Fibroblast of lung (primary cell): ENCODE data around the gene DDX59. TPM values are rescaled to one million over a fixed set of nuclear protein-coding genes. Genes with fewer than 3 reads are reported as not detected.

Experiments used
- DNase-seq, 2 donors: peaks; one replicate each; pipeline versions ENCODE4 v3.0.0 to v3.0.0-alpha.2; 2010; ENCODE audit warnings: low read depth in 2 of 2
- H2AFZ ChIP-seq: 2 replicates; pipeline ENCODE4 v1.5.1; 2012; ENCODE audit warnings: low read length, control low read depth, inconsistent platforms
- H3K27ac ChIP-seq: 2 replicates; pipeline ENCODE4 v1.5.1; 2011; ENCODE audit warnings: low read length, control low read depth; ENCODE audit not compliant: insufficient read depth
- H3K27me3 ChIP-seq: 2 replicates; pipeline ENCODE4 v1.5.1; 2011; ENCODE audit warnings: mild to moderate bottlenecking, low read length; ENCODE audit not compliant: control insufficient read depth, insufficient read depth
- H3K36me3 ChIP-seq: 2 replicates; pipeline ENCODE4 v1.5.1; 2011; ENCODE audit warnings: low read length; ENCODE audit not compliant: control insufficient read depth, insufficient read depth
- H3K4me1 ChIP-seq: 2 replicates; pipeline ENCODE4 v1.5.1; 2011; ENCODE audit warnings: low read length; ENCODE audit not compliant: control insufficient read depth, insufficient read depth; ENCODE audit errors: extremely low read depth
- H3K4me2 ChIP-seq: 2 replicates; pipeline ENCODE4 v1.5.1; 2011; ENCODE audit warnings: low read length, control low read depth; ENCODE audit not compliant: insufficient read depth; ENCODE audit errors: extremely low read depth
- H3K4me3 ChIP-seq, 4 experiments: fragments of 200-600 bp in 1 of 4; sonication (generic) in 1 of 4; replicated peaks in 1 of 4; 2 replicates each; pipeline ENCODE4 v1.5.1; 2011 to 2016; ENCODE audit warnings: low read length in 4 of 4, low read depth in 3 of 4, mild to moderate bottlenecking in 3 of 4, control low read depth in 2 of 4, inconsistent platforms in 1 of 4, mixed read lengths in 1 of 4; ENCODE audit not compliant: insufficient read depth in 1 of 4; ENCODE audit errors: control extremely low read depth in 1 of 4
- H3K79me2 ChIP-seq: 2 replicates; pipeline ENCODE4 v1.5.1; 2012; ENCODE audit warnings: mild to moderate bottlenecking, low read length, inconsistent platforms; ENCODE audit not compliant: control insufficient read depth, insufficient read depth
- H3K9ac ChIP-seq: 2 replicates; pipeline ENCODE4 v1.5.1; 2011; ENCODE audit warnings: mild to moderate bottlenecking, low read length, control low read depth; ENCODE audit not compliant: insufficient read depth
- H3K9me3 ChIP-seq: 2 replicates; pipeline ENCODE4 v1.5.1; 2012; ENCODE audit warnings: low read depth, low read length; ENCODE audit not compliant: control insufficient read depth, insufficient read depth
- H4K20me1 ChIP-seq: 2 replicates; pipeline ENCODE4 v1.5.1; 2011; ENCODE audit warnings: low read length; ENCODE audit not compliant: control insufficient read depth, insufficient read depth; ENCODE audit errors: extremely low read depth
- CTCF ChIP-seq, 2 donors: IDR thresholded peaks in 1 of 2; conservative IDR thresholded peaks in 1 of 2; 1 replicate in 1 of 2; 2 replicates in 1 of 2; pipeline ENCODE4 v1.5.1; 2011 to 2012; ENCODE audit warnings: low read length in 2 of 2, control low read depth in 1 of 2, inconsistent platforms in 1 of 2, low read depth in 1 of 2, mild to moderate bottlenecking in 1 of 2
- EZH2 ChIP-seq: IDR thresholded peaks from 2 replicates; pipeline ENCODE4 v1.5.1; 2012; ENCODE audit warnings: low read length, control low read depth, mild to moderate bottlenecking; ENCODE audit errors: missing control alignments
- polyA minus RNA-seq: library from RNA; depleted of rRNA, polyadenylated mRNA; stranded (reverse); fragments of >200 nt; gene quantifications from 2 replicates; pipeline ENCODE4 v1.2.3, GENCODE V29; 2011; ENCODE audit warnings: low replicate concordance
- polyA plus RNA-seq, 2 donors: library from polyadenylated mRNA; depleted of rRNA in 1 of 2; stranded (reverse) in 1 of 2; unstranded in 1 of 2; fragments of >200 nt; gene quantifications; 2 replicates each; pipeline ENCODE4 v1.2.1, GENCODE V29; 2011 to 2012; ENCODE audit warnings: missing spikeins in 1 of 2
- total RNA-seq: library from RNA; depleted of rRNA; stranded (reverse); fragments of >200 nt; gene quantifications from 2 replicates; pipeline ENCODE4 v1.2.1, GENCODE V29; 2014

Gene DDX59
- total RNA-seq (16.2 and 18.7 TPM in 2 replicates), polyA plus RNA-seq (13.0 and 14.0 TPM in 2 replicates), polyA minus RNA-seq (0.33 and 1.1 TPM in 2 replicates)
- 6.9 and 8.0 TPM in 2 replicates for polyA plus RNA-seq (2012)

GRCh38 chr1:200669314-200670241, at the start of gene DDX59:
DDX59 (minus strand) TSS chr1:200669907; CDS start chr1:200666740, 3,167 bp downstream.
- peak within 1 kb of the TSS; percentile 24 for H2AFZ ChIP-seq
- peak within 1 kb of the TSS; percentile 91 for H3K4me2 ChIP-seq
- peak; percentile 98 for DNase-seq
- H3K4me1 ChIP-seq: peaks cover 6% of the 10 kb centered on the region
- H3K27me3 ChIP-seq: no peaks in the 10 kb centered on the region
- peaks cover 2% of the 10 kb centered on the region for H3K36me3 ChIP-seq
- TF ChIP-seq EZH2 (no peak), CTCF (conservative IDR thresholded peaks at IDR 0.05 in 1 of 2, IDR thresholded peaks at IDR 0.05 in 1 of 2; ENCODE audit: low read depth in 1 of 2, low read length in 2 of 2) (no peak)
- H3K4me3 ChIP-seq: peak within 1 kb of the TSS; percentile 80 to 89 (median 85)
- no peaks in the 10 kb centered on the region for H4K20me1 ChIP-seq
- H3K9me3 ChIP-seq: no peaks in the 10 kb centered on the region
- peaks cover 4% of the 10 kb centered on the region for H3K79me2 ChIP-seq
- peak within 1 kb of the TSS; percentile 100 for H3K27ac ChIP-seq
- peak within 1 kb of the TSS; percentile 100 for H3K9ac ChIP-seq

- H4K20me1 ChIP-seq: no peaks in the 10 kb centered on the region
- no peaks in the 10 kb centered on the region for H3K4me1 ChIP-seq
- H3K27ac ChIP-seq: no peak overlapping the region
- H3K4me2 ChIP-seq: no peak overlapping the region
- H3K27me3 ChIP-seq: no peaks in the 10 kb centered on the region
- H3K9me3 ChIP-seq: no peaks in the 10 kb centered on the region
- DNase-seq: no peak
- no peak overlapping the region for H3K4me3 ChIP-seq
- H3K79me2 ChIP-seq: no peaks in the 10 kb centered on the region
- no peak overlapping the region for H2AFZ ChIP-seq
- H3K9ac ChIP-seq: no peak overlapping the region
- TF ChIP-seq CTCF (conservative IDR thresholded peaks at IDR 0.05 in 1 of 2, IDR thresholded peaks at IDR 0.05 in 1 of 2; ENCODE audit: low read depth in 1 of 2, low read length in 2 of 2) (no peak), EZH2 (no peak)
- H3K36me3 ChIP-seq: no peaks in the 10 kb centered on the region
These were observed 44.9 kb upstream of the DDX59 start for GRCh38 chr1:200714504-200715187.

- Histone ChIP-seq H4K20me1 (no peaks in the 10 kb centered on the region), H3K36me3 (no peaks in the 10 kb centered on the region), H3K4me2 (no peak overlapping the region), H3K4me3 (no peak overlapping the region), H3K9ac (no peak overlapping the region), H3K27ac (no peak overlapping the region), H2AFZ (no peak overlapping the region), H3K27me3 (no peaks in the 10 kb centered on the region), H3K9me3 (no peaks in the 10 kb centered on the region), H3K4me1 (no peaks in the 10 kb centered on the region), H3K79me2 (no peaks in the 10 kb centered on the region)
- no peak for DNase-seq
- TF ChIP-seq EZH2 (no peak), CTCF (conservative IDR thresholded peaks at IDR 0.05 in 1 of 2, IDR thresholded peaks at IDR 0.05 in 1 of 2; ENCODE audit: low read depth in 1 of 2, low read length in 2 of 2) (no peak)
These were observed 40.5 kb upstream of the DDX59 start for GRCh38 chr1:200710166-200710565.
